ENCODE measurements around the gene ECEL1. TPM values are rescaled to one million over a fixed set of nuclear protein-coding genes. Genes with fewer than 3 reads are reported as not detected.

The ECEL1 gene
- total and polyA plus RNA-seq, 2 of the 4 experiments (the other 2 are of a cell fraction) = not detected

DNA sequence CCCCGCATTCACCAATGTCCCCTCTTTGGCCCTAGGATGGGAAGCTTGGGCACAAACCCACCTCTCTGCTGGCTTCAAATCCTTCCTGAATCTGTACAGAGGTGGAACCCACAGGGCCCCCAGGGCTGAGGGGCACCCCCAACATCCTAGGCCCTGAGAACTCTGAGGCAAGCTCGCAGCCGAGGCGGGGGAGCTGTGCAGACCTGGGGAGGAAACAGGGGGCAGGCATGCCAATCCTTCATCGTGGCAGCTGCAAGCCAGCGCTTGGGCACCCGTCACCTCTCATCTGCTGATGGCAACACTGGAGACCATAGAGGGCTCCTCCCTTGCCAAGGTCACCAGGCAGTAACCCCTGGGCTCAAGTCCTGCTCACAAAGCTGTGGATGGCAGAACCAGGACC, 10.8 kb downstream of the ECEL1 start:
- dilution Hi-C loops (cut with HindIII; ENCODE audit: low sequenced_read_pairs, unreplicated experiment) = no loop called here
- Histone ChIP-seq H4K20me1 (ENCODE audit: insufficient read depth, low read length) (no peaks in the 10 kb centered on the region), H3K4me3 (ENCODE audit: insufficient read depth, low read depth, low read length) (no peak overlapping the region), H2AK9ac (replicated peaks; ENCODE audit: low read depth, low read length, poor library complexity) (no peak overlapping the region), H2AFZ (replicated peaks; ENCODE audit: low read length, poor library complexity) (no peak overlapping the region), H3K14ac (replicated peaks; ENCODE audit: low read depth, low read length) (no peak overlapping the region), H4K91ac (ENCODE audit: insufficient read depth, low read depth, low read length) (no peak overlapping the region), H2AK5ac (ENCODE audit: low read depth, low read length) (no peak overlapping the region), H3K9ac (ENCODE audit: low read depth, low read length) (no peak overlapping the region), H3K9me3 (ENCODE audit: control insufficient read depth, insufficient read depth, low read length) (peaks cover 3% of the 10 kb centered on the region; the same call in 1 of the 2 replicates), H3K4ac (ENCODE audit: low read depth, low read length) (no peak overlapping the region), H3K4me1 (ENCODE audit: control insufficient read depth, insufficient read depth, low read length) (no peaks in the 10 kb centered on the region), H2BK15ac (ENCODE audit: low read depth, low read length) (no peak overlapping the region), H3K36me3 (ENCODE audit: control insufficient read depth, insufficient read depth, low read length) (no peaks in the 10 kb centered on the region), H4K8ac (ENCODE audit: low read depth in 2 of 2, low read length in 2 of 2) (no peak overlapping the region), H3K23ac (ENCODE audit: low read depth, low read length) (no peak overlapping the region), H3K79me1 (ENCODE audit: low read depth in 1 of 2, low read length in 2 of 2) (no peaks in the 10 kb centered on the region), H2BK20ac (ENCODE audit: low read depth, low read length) (no peak overlapping the region), H3K18ac (ENCODE audit: low read depth, low read length) (no peak overlapping the region), H2BK120ac (ENCODE audit: low read depth, low read length) (no peak overlapping the region), H3K27ac (ENCODE audit: insufficient read depth, low read length) (no peak overlapping the region), H3K56ac (ENCODE audit: extremely low read depth, insufficient read depth, low read length) (no peak overlapping the region), H3K9me1 (ENCODE audit: insufficient read depth, low read length) (no peaks in the 10 kb centered on the region), H4K5ac (ENCODE audit: low read depth, low read length) (no peak overlapping the region), H3K4me2 (ENCODE audit: low read depth, low read length) (no peak overlapping the region), H3K27me3 (ENCODE audit: control insufficient read depth, insufficient read depth, low read length) (peaks cover 50% of the 10 kb centered on the region), H2BK5ac (ENCODE audit: low read depth, low read length, poor library complexity, severe bottlenecking) (no peak overlapping the region)
- ATAC-seq (ENCODE audit: low read depth) (no peak), DNase-seq (no peak)
- POLR2A ChIA-PET (ENCODE audit: unreplicated experiment) = no interaction called here
- 75% methylated on average over 7 of the region's 7 CpGs; no CpG with 5 or more reads in 1 of the 2 experiments for WGBS, 2 experiments (ENCODE audit: extremely low coverage in 2 of 2, insufficient read length in 1 of 2)
- CTCF ChIA-PET = no interaction called here
- in situ Hi-C loops (cut with MboI; ENCODE audit: low sequenced_read_pairs) = no loop called here
- intact Hi-C loops (cut with micrococcal nuclease) = no loop called here
- no peak for TF ChIP-seq RFX5 (IDR thresholded peaks at IDR 0.05; ENCODE audit: low read depth, low read length)
- BruUV-seq (replicated peaks) = no TSS peak
